H9 (cell line): Measurements from ENCODE around the gene OR2B2. TPM values are rescaled to one million over a fixed set of nuclear protein-coding genes. Genes with fewer than 3 reads are reported as not detected.

Experiments
- DNase-seq: peaks from one replicate; pipeline ENCODE4 v3.0.0-alpha.2; 2017
- H2AFZ ChIP-seq: one replicate; pipeline ENCODE4 v1.6.1; 2013; ENCODE audit warnings: mild to moderate bottlenecking, low read length, control low read depth, moderate library complexity
- H2AK5ac ChIP-seq: 2 replicates; pipeline ENCODE4 v1.6.1; 2013; ENCODE audit warnings: low read length, control low read depth, mixed read lengths; ENCODE audit not compliant: insufficient read length
- H2BK120ac ChIP-seq: one replicate; pipeline ENCODE4 v1.6.1; 2013; ENCODE audit warnings: low read depth, mild to moderate bottlenecking, low read length, control low read depth, inconsistent platforms; ENCODE audit not compliant: poor library complexity, severe bottlenecking
- H2BK12ac ChIP-seq: 2 replicates; pipeline ENCODE4 v1.6.1; 2013; ENCODE audit warnings: low read length, control low read depth, mixed read lengths, low read depth; ENCODE audit not compliant: insufficient read length
- H2BK15ac ChIP-seq: 2 replicates; pipeline ENCODE4 v1.6.1; 2013; ENCODE audit warnings: low read depth, low read length, control low read depth
- H2BK20ac ChIP-seq: one replicate; pipeline ENCODE4 v1.6.1; 2013; ENCODE audit warnings: low read depth, mild to moderate bottlenecking, low read length, control low read depth, inconsistent platforms; ENCODE audit not compliant: poor library complexity, severe bottlenecking
- H2BK5ac ChIP-seq: 2 replicates; pipeline ENCODE4 v1.6.1; 2013; ENCODE audit warnings: low read length, control low read depth, mixed read lengths; ENCODE audit not compliant: insufficient read length
- H3K14ac ChIP-seq: 2 replicates; pipeline ENCODE4 v1.6.1; 2013; ENCODE audit warnings: low read length, control low read depth; ENCODE audit not compliant: insufficient read depth
- H3K18ac ChIP-seq: 2 replicates; pipeline ENCODE4 v1.6.1; 2013; ENCODE audit warnings: low read depth, mild to moderate bottlenecking, mixed read lengths, low read length, control low read depth; ENCODE audit not compliant: insufficient read length
- H3K23ac ChIP-seq: 2 replicates; pipeline ENCODE4 v1.6.1; 2013; ENCODE audit warnings: low read length, control low read depth, mixed read lengths, low read depth; ENCODE audit not compliant: insufficient read length
- H3K23me2 ChIP-seq: 2 replicates; pipeline ENCODE4 v1.6.1; 2013; ENCODE audit warnings: low read depth, mild to moderate bottlenecking, mixed read lengths, low read length, control low read depth; ENCODE audit not compliant: insufficient read length, poor library complexity, severe bottlenecking
- H3K27ac ChIP-seq: 2 replicates; pipeline ENCODE4 v1.5.1; 2013; ENCODE audit warnings: low read length, control low read depth, mixed read lengths, low read depth; ENCODE audit not compliant: insufficient read length
- H3K27me3 ChIP-seq: 2 replicates; pipeline ENCODE4 v1.6.1; 2013; ENCODE audit warnings: low read length, control low read depth, inconsistent platforms; ENCODE audit not compliant: insufficient read depth
- H3K4ac ChIP-seq: 2 replicates; pipeline ENCODE4 v1.6.1; 2013; ENCODE audit warnings: low read depth, mild to moderate bottlenecking, control low read depth, inconsistent platforms, low read length, moderate library complexity
- H3K4me1 ChIP-seq: 2 replicates; pipeline ENCODE4 v1.6.1; 2013; ENCODE audit warnings: low read length, control low read depth, inconsistent platforms; ENCODE audit not compliant: insufficient read depth
- H3K4me2 ChIP-seq: 2 replicates; pipeline ENCODE4 v1.6.1; 2013; ENCODE audit warnings: low read length, control low read depth, mixed read lengths; ENCODE audit not compliant: insufficient read length, insufficient read depth
- H3K56ac ChIP-seq: 2 replicates; pipeline ENCODE4 v1.6.1; 2013; ENCODE audit warnings: low read depth, mild to moderate bottlenecking, mixed read lengths, low read length, control low read depth; ENCODE audit not compliant: insufficient read length
- H3K79me1 ChIP-seq: 2 replicates; pipeline ENCODE4 v1.6.1; 2013; ENCODE audit warnings: low read depth, mild to moderate bottlenecking, moderate library complexity, low read length, control low read depth, inconsistent platforms; ENCODE audit not compliant: insufficient read depth, poor library complexity, severe bottlenecking
- H3K79me2 ChIP-seq: 2 replicates; pipeline ENCODE4 v1.6.1; 2013; ENCODE audit warnings: low read length, control low read depth, inconsistent platforms; ENCODE audit not compliant: insufficient read depth
- H3K9ac ChIP-seq: 2 replicates; pipeline ENCODE4 v1.6.1; 2013; ENCODE audit warnings: low read length, control low read depth, mixed read lengths; ENCODE audit not compliant: insufficient read length; ENCODE audit errors: extremely low read depth
- H3K9me3 ChIP-seq: one replicate; pipeline ENCODE4 v1.6.1; 2013; ENCODE audit warnings: low read depth, low read length, inconsistent platforms; ENCODE audit not compliant: control insufficient read depth
- H3T11ph ChIP-seq: one replicate; pipeline ENCODE4 v1.6.1; 2013; ENCODE audit warnings: mild to moderate bottlenecking, low read length, control low read depth, inconsistent platforms
- H4K20me1 ChIP-seq: one replicate; pipeline ENCODE4 v1.6.1; 2013; ENCODE audit not compliant: control insufficient read depth, insufficient read length, insufficient read depth
- H4K5ac ChIP-seq: 2 replicates; pipeline ENCODE4 v1.6.1; 2013; ENCODE audit warnings: low read depth, mild to moderate bottlenecking, mixed read lengths, low read length, control low read depth; ENCODE audit not compliant: insufficient read length
- H4K8ac ChIP-seq: replicated peaks from 2 replicates; pipeline ENCODE4 v1.6.1; 2013; ENCODE audit warnings: low read length, control low read depth, mixed read lengths, low read depth; ENCODE audit not compliant: insufficient read length
- H4K91ac ChIP-seq: 2 replicates; pipeline ENCODE4 v1.6.1; 2013; ENCODE audit warnings: low read depth, mild to moderate bottlenecking, moderate library complexity, mixed read lengths, low read length, control low read depth; ENCODE audit not compliant: insufficient read length
- H3K27ac Mint-ChIP-seq, 3 experiments: 2 replicates in 2 of 3; 3 replicates in 1 of 3; pipeline ENCODE4 v1.8.0; 2020 to 2021; ENCODE audit warnings: mixed read lengths in 3 of 3, mild to moderate bottlenecking in 1 of 3, moderate library complexity in 1 of 3
- H3K27me3 Mint-ChIP-seq: 2 replicates; pipeline ENCODE4 v1.8.0; 2021; ENCODE audit warnings: low read depth, mild to moderate bottlenecking, moderate library complexity, mixed read lengths
- H3K36me3 Mint-ChIP-seq, 3 experiments: 2 replicates in 2 of 3; 3 replicates in 1 of 3; pipeline ENCODE4 v1.8.0; 2020 to 2021; ENCODE audit warnings: low read depth in 3 of 3, mixed read lengths in 3 of 3; ENCODE audit not compliant: insufficient read depth in 1 of 3
- H3K4me1 Mint-ChIP-seq, 2 experiments: 2 replicates each; pipeline ENCODE4 v1.8.0; 2020; ENCODE audit warnings: mixed read lengths in 2 of 2
- H3K4me3 Mint-ChIP-seq, 2 experiments: 2 replicates in 1 of 2; 3 replicates in 1 of 2; pipeline ENCODE4 v1.8.0; 2020 to 2021; ENCODE audit warnings: mild to moderate bottlenecking in 2 of 2, mixed read lengths in 2 of 2, moderate library complexity in 1 of 2
- H3K9me3 Mint-ChIP-seq, 2 experiments: 2 replicates in 1 of 2; 3 replicates in 1 of 2; pipeline ENCODE4 v1.8.0; 2020; ENCODE audit warnings: mild to moderate bottlenecking in 2 of 2, mixed read lengths in 2 of 2, moderate library complexity in 1 of 2
- WGBS: extraction: QIAGEN DNeasy Blood & Tissue Kit; methylation state at CpG from one replicate; pipeline ENCODE4 v1.1.7; 2013; ENCODE audit warnings: missing lambda C conversion rate, low lambda C conversion rate, mixed read lengths; ENCODE audit not compliant: insufficient read length; ENCODE audit errors: extremely low coverage; 5-methylcytosine and 5-hydroxymethylcytosine counted together
- total RNA-seq: library from RNA; stranded (reverse); gene quantifications from 2 replicates; pipeline ENCODE4 v1.2.1, GENCODE V29; 2021
- TF ChIP-seq, protein P1 (sequence below): fragments of 200-600 bp; sonication (generic); conservative IDR thresholded peaks from 3 replicates; pipeline ENCODE4 v1.8.0; 2021; ENCODE audit warnings: antibody characterized with exemption, mild to moderate bottlenecking

The OR2B2 gene
- total RNA-seq, 1 experiment from 2014 or later, result not detected

DNA sequence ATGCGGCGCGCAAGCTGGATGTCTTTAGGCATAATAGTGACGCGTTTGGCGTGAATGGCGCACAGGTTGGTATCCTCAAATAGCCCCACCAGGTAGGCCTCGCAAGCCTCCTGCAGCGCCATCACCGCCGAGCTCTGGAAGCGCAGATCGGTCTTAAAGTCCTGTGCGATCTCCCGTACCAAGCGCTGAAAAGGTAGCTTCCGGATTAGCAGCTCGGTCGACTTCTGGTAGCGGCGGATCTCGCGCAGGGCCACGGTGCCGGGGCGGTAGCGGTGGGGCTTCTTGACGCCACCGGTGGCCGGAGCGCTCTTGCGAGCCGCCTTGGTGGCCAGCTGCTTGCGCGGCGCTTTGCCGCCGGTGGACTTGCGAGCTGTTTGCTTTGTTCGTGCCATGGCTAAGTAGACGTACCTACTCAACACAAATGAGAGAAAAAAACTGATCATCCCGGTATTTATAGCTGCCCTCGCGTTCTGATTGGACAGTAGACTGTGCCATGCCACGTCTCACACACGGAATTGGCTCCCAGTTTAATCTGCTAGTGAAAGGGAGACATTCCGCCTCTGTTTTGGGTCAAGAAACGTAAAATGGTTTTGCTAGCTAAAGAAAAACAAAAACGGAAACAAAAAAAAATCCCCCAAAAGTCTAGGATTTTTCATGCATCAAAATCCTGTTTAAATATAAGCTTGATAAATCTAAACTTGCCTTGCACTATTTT, 40.1 kb downstream of the OR2B2 start:
- no peak overlapping the region for H2BK120ac ChIP-seq
- H3K9me3 ChIP-seq, result no peaks in the 10 kb centered on the region
- H3K79me2 ChIP-seq, result no peaks in the 10 kb centered on the region
- H2BK5ac ChIP-seq, result peak overlapping the region; percentile 24
- no peak overlapping the region for H4K91ac ChIP-seq
- H3K18ac ChIP-seq, result peak overlapping the region; percentile 91
- H3K56ac ChIP-seq, result no peak overlapping the region
- no peaks in the 10 kb centered on the region for H3K79me1 ChIP-seq
- no peak overlapping the region for H2BK20ac ChIP-seq
- Mint-ChIP-seq H3K27me3 (peaks cover 6% of the 10 kb centered on the region; the same call in 1 of the 2 replicates), H3K27ac (peak overlapping the region; percentile 93 to 99 (median 99)), H3K9me3 (no peaks in the 10 kb centered on the region; a peak in 1 of 5 replicates), H3K36me3 (peaks cover 0 to 2% (median 0%) of the 10 kb centered on the region in 3 experiments; a peak in 1 of 7 replicates), H3K4me1 (peaks cover 37 to 40% of the 10 kb centered on the region in 2 experiments), H3K4me3 (peak overlapping the region; percentile 79 to 87)
- no peaks in the 10 kb centered on the region for H4K20me1 ChIP-seq
- H3K9ac ChIP-seq, result peak overlapping the region; percentile 94
- no CpG with 5 or more reads among the region's 49 CpGs for WGBS
- H2BK12ac ChIP-seq, result no peak overlapping the region
- H3K4me1 ChIP-seq, result peaks cover 2% of the 10 kb centered on the region
- no peak overlapping the region for H4K5ac ChIP-seq
- H3K27ac ChIP-seq, result peak overlapping the region; percentile 95
- no peak overlapping the region for H3K23ac ChIP-seq
- H3K14ac ChIP-seq, result peak overlapping the region; percentile 91
- TF ChIP-seq, protein P1, sequence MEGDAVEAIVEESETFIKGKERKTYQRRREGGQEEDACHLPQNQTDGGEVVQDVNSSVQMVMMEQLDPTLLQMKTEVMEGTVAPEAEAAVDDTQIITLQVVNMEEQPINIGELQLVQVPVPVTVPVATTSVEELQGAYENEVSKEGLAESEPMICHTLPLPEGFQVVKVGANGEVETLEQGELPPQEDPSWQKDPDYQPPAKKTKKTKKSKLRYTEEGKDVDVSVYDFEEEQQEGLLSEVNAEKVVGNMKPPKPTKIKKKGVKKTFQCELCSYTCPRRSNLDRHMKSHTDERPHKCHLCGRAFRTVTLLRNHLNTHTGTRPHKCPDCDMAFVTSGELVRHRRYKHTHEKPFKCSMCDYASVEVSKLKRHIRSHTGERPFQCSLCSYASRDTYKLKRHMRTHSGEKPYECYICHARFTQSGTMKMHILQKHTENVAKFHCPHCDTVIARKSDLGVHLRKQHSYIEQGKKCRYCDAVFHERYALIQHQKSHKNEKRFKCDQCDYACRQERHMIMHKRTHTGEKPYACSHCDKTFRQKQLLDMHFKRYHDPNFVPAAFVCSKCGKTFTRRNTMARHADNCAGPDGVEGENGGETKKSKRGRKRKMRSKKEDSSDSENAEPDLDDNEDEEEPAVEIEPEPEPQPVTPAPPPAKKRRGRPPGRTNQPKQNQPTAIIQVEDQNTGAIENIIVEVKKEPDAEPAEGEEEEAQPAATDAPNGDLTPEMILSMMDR, result peak; percentile 32; the same call in 1 of the 3 replicates
- peak overlapping the region; percentile 65 for H3K4me2 ChIP-seq
- H3K27me3 ChIP-seq, result no peaks in the 10 kb centered on the region
- no peak overlapping the region for H2AFZ ChIP-seq
- no peak overlapping the region for H4K8ac ChIP-seq
- H3K4ac ChIP-seq, result no peak overlapping the region; the same call in 1 of the 2 replicates
- no peak overlapping the region for H2BK15ac ChIP-seq
- H3T11ph ChIP-seq, result no peak overlapping the region
- H2AK5ac ChIP-seq, result no peak overlapping the region
- H3K23me2 ChIP-seq, result peaks cover 18% of the 10 kb centered on the region
- DNase-seq, result peak; percentile 79
